HG03565 (cell line): ENCODE results near the gene RAB39B.
A peak's percentile ranks its signal among the peaks of the same experiment; 100 is the strongest.
"Not testable (repeated sequence)": the region's sequence is repeated elsewhere in the genome, so short reads cannot be mapped to it uniquely, and the experiment has no call there.

Source experiments
- ATAC-seq: cut with Tn5 transposase; IDR thresholded peaks from one replicate; pipeline ENCODE4 v1.9.1; 2021; ENCODE audit warnings: mild to moderate bottlenecking, moderate library complexity; ENCODE audit not compliant: unreplicated experiment

The RAB39B gene

DNA sequence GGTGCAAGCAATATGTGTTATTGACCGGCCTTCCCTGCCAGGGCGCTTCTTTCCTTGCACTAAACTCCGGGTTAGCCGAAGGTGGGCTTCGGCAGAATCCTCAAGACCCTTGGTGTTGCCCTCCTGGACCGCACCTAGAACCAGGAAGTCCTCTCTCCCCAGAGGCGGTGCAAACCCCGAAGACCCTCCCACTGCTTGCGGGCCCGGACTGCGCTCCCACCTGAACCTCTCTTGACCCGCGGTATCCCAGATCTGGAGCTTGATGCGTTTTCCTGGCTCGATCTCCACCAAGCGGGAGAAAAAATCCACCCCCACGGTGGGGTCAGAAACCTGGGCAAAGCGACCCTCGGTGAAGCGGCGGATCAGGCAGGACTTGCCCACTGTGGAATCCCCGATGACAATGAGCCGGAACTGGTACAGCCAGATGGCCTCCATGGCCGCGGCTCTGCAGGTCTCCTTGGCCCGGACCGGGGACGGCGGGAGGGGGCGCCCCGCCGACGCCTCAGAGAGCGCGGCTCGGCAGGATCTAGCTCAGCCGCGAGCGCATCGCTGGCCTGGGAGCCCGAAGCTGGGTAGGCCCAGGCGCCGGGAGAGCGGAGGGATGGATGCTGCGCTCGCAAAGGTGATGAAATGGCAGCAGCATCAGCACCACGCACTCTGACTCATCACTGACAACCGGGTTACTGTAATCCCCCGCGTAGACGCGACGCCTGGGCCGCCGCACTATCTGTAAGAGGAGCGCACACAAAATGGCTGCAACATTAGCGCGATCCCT lies at the start of gene RAB39B:
Gene RAB39B, minus strand, starts transcription at position 638 of the 775 bp plus-strand sequence. Its CDS starts 203 bp downstream, at position 435.
- peak; percentile 80 for ATAC-seq

- no peak for ATAC-seq
These were observed 49.5 kb upstream of the RAB39B start for GRCh38 chrX:155313766-155314165.

- no peak for ATAC-seq
These were observed 29.5 kb upstream of the RAB39B start for GRCh38 chrX:155293771-155294170.

DNA sequence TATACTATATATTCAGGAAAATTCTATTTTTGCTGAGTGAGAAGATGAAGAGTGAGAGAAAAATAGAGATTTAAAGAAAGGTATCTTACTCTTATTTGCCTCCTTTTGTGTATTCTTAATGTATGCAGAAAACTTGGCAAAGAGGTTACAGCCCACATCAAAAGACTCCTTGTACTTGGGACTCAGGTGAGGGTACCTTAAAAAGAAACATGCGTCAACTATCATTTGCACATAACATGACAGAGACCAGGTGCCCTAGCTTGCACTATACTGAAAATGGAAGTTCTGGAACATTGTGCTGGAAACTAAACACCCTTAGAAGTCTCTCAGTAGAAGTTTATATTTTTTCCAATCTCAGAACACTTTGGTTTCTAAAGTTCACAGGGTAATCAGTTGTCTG lies 15.6 kb upstream of the RAB39B start:
- ATAC-seq, result no peak

DNA sequence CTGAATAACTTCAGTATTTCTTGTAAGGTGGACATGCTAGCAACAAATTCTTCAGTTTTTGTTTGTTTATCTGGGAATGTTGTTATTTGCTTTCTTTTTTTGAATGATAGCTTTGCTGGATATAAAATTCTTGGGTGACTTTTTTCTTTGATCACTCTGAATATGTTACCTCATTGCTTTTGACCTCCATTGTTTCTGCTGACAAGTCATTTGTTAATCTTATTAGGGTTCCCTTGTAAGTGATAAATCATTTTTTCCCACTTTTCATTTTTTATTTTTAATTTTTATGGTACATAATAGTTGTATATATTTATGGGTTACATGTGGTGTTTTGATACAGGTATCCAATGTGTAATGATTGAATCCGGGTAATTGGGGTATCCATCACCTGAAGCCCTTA lies 6.7 kb upstream of the RAB39B start:
- no peak for ATAC-seq

DNA sequence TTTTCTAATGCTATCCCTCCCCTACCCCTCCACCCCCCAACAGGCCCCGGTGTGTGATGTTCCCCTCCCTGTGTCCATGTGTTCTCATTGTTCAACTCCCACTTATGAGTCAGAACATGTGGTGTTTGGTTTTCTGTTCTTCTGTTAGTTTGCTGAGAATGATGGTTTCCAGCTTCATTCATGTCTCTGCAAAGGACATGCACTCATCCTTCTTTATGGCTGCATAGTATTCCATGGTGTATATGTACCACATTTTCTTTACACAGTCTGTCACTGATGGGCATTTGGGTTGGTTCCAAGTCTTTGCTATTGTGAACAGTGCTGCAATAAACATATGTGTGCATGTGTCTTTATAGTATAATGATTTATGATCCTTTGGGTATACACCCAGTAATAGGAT lies 3.7 kb upstream of the RAB39B start:
- not testable (repeated sequence) for ATAC-seq

GRCh38 chrX:155266439-155266838 lies 2.1 kb upstream of the RAB39B start:
- ATAC-seq, result no peak

DNA sequence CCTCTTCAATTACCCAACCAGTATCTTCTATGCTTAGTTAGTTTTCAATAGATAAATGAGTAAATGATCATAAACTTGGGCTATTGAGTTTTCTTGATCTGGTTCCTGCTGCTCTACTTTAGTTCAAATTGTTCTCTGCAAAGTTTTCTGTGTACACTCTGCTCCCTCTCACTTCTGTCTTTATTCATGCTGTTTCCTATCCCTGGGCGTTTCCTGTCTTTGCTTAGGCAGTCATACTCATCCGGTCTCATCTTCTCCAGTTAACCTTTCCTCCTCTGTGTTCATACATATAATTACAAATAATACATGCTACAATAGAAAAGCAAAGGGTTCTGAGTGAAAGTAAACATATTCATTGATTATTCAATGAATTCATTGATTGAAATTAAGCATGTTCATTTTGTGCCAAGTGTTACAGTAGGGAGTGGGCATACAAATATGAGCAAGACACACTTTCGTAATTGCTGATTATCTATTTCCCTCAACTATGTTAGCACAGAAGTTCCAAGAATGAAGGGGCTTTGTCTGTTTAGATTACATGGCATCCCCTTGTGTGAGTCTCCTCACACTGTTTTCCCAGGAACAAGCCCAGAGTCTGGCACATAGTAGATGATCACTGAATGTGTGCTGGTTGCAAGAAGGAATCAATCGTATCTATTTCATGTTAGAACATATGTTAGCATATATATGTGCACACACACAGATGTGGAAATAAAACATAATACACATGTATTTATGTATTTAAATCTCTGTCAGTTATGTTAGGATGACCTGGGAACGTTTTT lies 1.1 kb downstream of the RAB39B start:
- ATAC-seq, result peak; percentile 30

- no peak for ATAC-seq
These were observed 4.5 kb downstream of the RAB39B start for GRCh38 chrX:155259752-155260151.

- ATAC-seq, result no peak
These were observed 12.9 kb downstream of the RAB39B start for GRCh38 chrX:155251391-155251790.

DNA sequence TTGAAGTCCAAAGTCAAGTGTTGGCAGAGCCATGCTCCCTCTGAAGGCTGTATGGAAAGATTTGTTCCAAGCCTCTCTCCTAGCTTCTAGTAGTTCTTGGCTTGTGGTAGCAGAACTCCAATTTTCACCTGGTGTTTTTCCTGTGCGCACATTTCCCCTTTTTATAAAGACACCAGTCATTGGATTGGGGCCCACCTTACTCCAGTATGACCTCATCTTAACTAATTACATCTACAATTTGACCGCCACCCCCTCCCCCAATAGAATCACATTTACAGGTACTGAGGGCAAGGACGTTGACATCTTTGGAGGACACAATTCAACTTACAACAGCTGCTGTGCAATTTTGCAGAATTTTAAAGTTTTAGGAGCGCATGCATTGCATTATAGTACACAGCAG lies 16.8 kb downstream of the RAB39B start:
- no peak for ATAC-seq

GRCh38 chrX:155246748-155247147 lies 17.5 kb downstream of the RAB39B start:
- no peak for ATAC-seq

DNA sequence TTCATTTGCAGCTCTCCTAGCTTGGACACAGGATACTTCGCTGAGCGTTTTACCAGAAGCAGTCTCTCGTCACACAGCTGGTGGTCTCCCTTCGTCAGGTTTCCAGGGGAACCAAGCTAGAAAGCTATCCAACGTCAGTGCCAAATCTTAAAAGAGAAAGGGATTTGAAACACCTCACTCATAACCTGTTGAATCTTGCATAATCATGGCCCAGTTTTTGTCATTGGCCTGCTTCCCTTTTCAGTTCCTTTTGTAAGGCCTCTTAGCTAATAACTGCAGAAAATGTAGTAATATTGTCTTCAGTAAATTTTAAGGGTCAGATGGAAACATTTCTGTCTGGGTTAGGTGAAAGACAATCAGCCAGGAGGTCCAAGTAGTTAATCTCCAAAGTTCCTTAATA lies 22.0 kb downstream of the RAB39B start:
- no peak for ATAC-seq

- no peak for ATAC-seq
These were observed 26.6 kb downstream of the RAB39B start for GRCh38 chrX:155237719-155238118.

GRCh38 chrX:155235891-155236290 lies 28.4 kb downstream of the RAB39B start:
- no peak for ATAC-seq

GRCh38 chrX:155231163-155231562 lies 33.1 kb downstream of the RAB39B start:
- no peak for ATAC-seq

- ATAC-seq, result no peak
These were observed 38.5 kb downstream of the RAB39B start for GRCh38 chrX:155225774-155226173.

DNA sequence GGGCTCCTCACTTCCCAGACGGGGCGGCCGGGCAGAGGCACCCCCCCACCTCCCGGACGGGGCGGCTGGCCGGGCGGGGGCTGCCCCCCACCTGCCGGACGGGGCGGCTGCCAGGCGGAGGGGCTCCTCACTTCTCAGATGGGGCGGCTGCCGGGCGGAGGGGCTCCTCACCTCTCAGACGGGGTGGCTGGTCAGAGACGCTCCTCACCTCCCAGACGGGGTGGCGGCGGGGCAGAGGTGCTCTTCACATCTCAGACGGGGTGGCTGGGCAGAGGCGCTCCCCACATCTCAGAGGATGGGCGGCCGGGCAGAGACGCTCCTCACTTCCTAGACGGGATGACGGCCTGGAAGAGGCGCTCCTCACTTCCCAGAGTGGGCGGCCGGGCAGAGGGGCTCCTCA lies 40.5 kb downstream of the RAB39B start:
- not testable (repeated sequence) for ATAC-seq

DNA sequence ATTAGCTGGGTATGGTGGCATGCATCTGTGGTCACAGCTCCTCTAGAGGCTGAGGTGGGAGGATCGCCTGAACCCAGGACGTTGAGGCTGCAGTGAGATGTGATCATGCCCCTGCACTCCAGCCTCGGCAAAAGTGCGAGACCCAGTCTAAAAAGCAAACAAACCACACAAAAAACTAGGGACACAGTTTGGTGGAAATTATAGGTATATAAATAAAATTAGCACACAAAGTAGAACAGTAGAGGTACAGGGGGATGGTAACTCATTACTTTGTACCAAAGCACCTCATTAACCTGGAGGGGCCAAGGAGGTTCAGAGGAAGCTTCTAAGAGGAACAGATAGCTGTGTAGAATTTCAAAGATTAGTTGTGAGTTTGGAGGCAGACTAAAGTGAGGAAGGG lies 42.9 kb downstream of the RAB39B start:
- no peak for ATAC-seq

GRCh38 chrX:155218777-155219176 lies 45.5 kb downstream of the RAB39B start:
- ATAC-seq, result no peak

DNA sequence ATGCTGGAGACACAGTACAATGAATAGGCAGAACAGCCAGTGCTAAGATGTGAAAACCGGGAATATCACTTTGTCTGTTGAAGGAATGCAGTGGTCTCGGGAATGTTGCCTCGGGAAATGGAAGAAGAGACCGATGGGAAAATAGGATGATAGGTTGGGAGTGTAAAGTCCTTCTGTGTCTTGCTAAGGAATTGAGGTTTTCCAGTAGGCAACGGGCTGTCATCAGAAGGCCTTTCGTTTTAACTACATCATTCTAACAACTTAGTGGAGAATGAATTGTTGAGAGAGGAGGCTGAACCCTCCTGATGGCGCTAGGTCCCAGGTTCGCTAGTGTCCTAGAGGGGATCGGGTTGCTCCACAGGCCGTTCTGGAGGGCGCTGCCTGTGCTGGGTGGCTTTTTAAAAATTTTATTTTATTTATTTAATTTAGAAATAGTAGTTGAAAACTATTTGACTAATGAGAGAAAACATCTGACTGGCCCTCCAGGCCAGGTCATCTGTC lies 47.3 kb downstream of the RAB39B start:
- ATAC-seq, result no peak
